SK-N-SH (cell line): ENCODE data around the gene BTF3L4.

Experiments
- EP300 ChIP-seq, 2 experiments: IDR thresholded peaks; 2 replicates each; pipeline versions ENCODE4 v1.4.0 to v1.6.1; 2012; ENCODE audit warnings: borderline replicate concordance in 1 of 2, low read depth in 1 of 2, low read length in 1 of 2
- POLR2AphosphoS5 ChIP-seq: IDR thresholded peaks from 2 replicates; pipeline ENCODE4 v1.6.1; 2012; ENCODE audit warnings: low read depth, low read length
- TAF1 ChIP-seq: IDR thresholded peaks from 2 replicates; pipeline ENCODE4 v1.6.1; 2012; ENCODE audit warnings: low read depth, mild to moderate bottlenecking, low read length, moderate library complexity, borderline replicate concordance
- TEAD4 ChIP-seq: IDR thresholded peaks from 2 replicates; pipeline ENCODE4 v1.4.0; 2012; ENCODE audit warnings: mild to moderate bottlenecking, borderline replicate concordance; ENCODE audit not compliant: insufficient read depth
- YY1 ChIP-seq: IDR thresholded peaks from 2 replicates; pipeline ENCODE4 v1.4.0; 2012; ENCODE audit warnings: low read depth, mild to moderate bottlenecking
- TF ChIP-seq, protein P1 (sequence below): fragments of 200-600 bp; sonication (generic); IDR thresholded peaks from 2 replicates; pipeline ENCODE4 v1.6.1; 2017; ENCODE audit warnings: antibody characterized with exemption, mild to moderate bottlenecking, moderate library complexity

GRCh38 chr1:52070704-52071103 lies 14.6 kb downstream of the BTF3L4 start:
- no peak for TF ChIP-seq TAF1
- TF ChIP-seq, protein P1, sequence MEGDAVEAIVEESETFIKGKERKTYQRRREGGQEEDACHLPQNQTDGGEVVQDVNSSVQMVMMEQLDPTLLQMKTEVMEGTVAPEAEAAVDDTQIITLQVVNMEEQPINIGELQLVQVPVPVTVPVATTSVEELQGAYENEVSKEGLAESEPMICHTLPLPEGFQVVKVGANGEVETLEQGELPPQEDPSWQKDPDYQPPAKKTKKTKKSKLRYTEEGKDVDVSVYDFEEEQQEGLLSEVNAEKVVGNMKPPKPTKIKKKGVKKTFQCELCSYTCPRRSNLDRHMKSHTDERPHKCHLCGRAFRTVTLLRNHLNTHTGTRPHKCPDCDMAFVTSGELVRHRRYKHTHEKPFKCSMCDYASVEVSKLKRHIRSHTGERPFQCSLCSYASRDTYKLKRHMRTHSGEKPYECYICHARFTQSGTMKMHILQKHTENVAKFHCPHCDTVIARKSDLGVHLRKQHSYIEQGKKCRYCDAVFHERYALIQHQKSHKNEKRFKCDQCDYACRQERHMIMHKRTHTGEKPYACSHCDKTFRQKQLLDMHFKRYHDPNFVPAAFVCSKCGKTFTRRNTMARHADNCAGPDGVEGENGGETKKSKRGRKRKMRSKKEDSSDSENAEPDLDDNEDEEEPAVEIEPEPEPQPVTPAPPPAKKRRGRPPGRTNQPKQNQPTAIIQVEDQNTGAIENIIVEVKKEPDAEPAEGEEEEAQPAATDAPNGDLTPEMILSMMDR: no peak
- no peak for TF ChIP-seq YY1
- no peak for TF ChIP-seq POLR2AphosphoS5
- no peak for TF ChIP-seq TEAD4
- no peak for TF ChIP-seq EP300 (IDR thresholded peaks at IDR 0.05; ENCODE audit: borderline replicate concordance in 1 of 2, low read depth in 1 of 2, low read length in 1 of 2)
